ENCODE data around the gene FNDC3B.

FNDC3B gene

DNA sequence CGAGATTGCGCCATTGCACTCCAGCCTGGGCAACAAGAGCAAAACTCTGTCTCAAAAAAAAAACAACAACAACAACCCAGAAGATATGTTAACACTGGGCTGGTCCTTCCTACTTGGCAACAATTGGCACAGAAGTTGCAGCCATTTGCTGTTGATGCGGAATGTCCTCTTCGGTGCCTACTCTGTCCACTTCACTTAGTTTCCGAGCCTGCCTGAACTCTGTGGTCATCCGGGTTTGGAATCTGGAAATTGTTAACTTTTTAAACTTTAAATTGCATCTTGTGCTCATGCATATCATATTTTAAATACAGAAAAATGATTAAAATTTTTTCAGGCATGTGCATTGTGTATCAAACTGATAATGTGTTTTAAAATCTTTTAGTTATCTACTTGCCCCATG, 81.5 kb downstream of the FNDC3B start:
- DNase-seq = no peak

DNA sequence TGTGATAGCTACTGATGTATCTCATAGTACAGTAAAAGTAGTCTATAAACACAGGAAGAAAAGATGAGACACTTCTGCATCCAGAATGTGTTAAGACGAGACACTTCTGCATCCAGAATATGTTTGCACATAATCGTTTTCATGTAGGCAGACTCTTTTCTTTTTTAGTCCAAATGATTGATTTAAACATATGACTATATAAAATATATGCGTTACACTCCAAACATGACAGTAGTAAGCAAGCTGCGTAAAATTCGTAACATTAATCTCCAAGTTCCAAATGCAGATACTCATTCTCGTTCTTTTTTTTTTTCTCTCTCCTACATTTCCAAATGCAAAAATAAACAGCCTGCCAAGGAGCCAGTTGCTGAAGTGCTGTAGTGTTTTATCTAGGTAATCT, 82.6 kb downstream of the FNDC3B start:
- DNase-seq = no peak

DNA sequence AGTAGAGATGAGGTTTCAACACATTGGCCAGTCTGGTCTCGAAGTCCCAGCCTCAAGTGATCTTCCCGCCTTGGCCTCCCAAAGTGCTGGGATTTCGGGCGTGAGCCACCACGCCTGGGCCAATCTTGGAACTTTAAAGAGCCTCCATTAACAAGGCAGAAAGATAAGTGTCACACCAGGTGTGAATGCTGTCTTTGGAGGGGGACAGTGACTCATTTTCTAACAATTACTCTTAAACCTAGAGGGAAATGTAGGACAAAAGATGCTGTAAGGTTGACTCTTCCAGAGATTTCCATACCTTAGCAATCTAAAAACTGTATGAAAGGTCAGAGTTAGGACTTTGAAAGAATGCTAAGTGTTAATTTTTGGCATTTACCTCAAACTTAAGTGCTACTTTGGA, 84.9 kb downstream of the FNDC3B start:
- no peak for DNase-seq

DNA sequence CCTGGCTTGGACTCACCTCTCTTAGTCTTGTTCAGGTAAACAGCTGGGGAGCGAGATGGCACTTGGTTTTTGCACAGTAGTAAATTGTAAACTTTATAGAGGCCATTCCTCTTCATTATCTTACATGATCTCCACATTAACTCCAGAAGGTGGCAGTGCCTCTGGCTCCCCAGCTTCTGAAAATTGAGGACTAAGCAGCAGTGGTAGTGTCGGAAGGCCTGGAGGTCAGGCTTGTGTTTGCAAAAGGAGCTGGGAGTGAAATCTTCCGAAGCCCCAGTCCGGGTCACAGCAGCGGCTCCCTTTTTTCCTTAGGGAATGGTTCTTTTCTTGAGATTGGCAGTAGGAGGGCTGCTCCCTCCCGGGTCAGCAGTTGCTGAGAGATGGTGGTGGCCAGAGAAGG, 85.7 kb downstream of the FNDC3B start:
- DNase-seq = no peak

DNA sequence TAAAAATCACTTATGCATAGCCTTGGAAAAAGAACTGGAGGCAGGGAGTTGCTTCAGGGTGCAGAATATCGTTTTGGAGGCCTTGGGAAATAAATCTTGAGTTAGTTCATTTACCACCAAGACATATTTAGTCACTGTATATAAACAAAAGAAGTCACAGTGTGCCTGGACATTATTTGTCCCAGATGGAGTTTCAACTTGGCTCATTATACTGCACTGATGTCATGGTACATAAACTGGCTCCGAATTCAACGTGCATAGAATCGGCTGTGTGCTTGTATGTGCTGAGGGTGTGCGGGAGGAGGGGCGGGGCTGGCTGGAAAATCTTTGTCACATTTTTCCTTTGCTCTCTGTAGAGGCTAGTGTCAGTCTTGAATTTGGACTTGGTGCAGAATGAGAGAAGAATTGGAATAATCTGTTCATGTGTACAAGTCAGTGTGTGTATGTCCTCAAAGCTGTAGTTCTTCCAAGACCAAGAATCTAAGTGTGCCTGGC, 86.6 kb downstream of the FNDC3B start:
- peak in 1 of 2 donors; percentile 22 for DNase-seq

DNA sequence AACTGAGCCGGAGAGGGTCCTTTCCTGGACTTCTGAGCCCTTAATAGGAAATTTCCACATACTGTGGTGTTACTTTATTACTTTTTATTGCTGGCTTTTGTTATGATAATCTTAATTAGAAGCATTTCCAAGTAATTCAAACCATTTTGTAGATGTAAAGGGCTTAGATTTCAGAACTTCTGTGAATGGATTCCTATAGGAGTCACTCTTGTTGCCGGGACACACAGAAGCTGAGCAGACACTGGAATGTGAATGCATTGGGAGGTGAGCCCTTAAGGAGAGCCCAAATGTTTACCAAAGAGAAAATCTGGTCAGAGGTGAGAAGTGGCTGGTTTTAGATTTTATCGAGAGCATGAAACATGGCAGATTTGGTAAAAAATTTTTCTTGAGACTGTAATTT, 87.4 kb downstream of the FNDC3B start:
- no peak for DNase-seq

DNA sequence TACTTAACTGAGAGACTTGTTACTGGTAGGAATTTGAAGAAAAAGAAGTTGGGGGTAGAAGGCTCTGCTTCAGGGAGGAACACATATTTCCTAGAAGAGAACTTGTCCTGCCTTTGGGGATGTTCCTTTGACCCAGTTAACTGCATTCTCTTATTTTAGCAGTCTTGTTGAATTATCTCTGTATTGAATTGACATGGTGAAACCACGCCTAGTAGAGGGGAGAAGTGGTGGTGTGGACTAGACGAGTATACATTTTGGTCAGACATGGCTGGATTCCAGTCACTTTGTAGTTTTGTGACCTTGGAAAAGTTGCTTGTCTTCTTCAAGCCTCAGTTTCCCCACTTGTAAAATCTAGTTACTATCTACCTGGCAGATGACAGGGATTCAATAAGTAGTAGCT, 87.8 kb downstream of the FNDC3B start:
- no peak for DNase-seq

DNA sequence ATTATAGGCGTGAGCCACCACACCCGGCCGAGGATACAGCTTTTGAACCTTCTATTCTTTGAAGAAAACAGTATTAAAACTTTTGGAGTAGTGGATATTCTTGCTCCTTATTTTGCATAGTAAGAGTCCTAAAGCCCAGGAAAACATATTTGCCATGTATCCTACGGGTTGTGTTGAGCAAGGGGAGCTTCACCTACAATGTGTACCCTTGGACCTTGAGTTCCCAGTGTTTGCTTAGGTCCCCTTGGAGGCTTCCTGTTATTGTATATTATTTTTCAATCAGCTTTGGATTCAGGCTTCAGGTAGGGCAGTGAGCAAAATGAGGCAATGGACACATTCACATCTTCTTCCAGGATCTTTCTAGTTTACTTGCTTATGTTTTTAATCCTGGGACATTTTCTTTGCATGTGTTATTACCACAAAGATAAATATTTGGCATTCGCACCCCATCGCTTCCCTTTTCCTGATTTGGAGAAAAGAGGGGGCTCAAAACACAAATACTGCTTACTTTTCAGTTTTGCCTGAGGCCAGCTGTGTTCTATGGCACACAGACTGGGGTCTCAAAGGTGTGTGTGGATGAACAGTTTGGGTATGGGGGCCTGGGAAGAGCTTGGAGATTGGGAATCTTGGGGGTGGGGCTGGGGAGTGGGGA, 88.7 kb downstream of the FNDC3B start:
- no peak for DNase-seq

DNA sequence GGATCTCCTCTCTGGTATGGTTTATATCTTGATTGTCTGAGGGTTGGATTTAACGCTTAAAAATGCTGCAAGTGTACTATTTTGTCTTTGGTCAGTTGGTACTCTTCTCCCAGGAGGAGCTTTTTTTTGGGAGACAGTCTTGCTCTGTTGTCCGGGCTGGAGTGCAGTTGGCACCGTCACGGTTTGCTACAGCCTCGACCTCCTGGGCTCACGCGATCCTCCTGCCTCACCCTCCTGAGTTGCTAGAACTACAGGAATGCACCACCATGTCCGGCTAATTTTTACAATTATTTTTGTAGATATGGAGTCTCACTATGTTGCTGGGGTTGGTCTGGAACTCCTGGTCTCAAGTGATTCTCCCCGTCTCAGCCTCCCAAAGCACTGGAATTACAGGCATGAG, 89.5 kb downstream of the FNDC3B start:
- no peak for DNase-seq

DNA sequence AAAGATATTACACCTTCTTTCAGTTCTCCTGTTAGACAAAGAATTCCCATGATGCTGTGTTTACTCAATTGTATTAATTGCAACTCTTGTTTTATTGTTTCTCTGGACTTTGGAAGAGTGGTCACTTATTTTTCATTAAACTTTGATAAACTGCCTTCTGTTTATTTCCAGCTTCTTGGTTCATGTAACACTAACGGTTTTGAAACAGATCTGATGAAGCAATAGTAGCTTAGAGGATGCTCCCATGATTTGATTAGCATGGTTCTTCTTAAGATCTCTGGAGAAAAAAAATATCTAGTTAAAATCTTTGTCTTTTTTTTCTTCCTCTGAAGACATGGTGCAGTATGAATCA, 90.1 kb downstream of the FNDC3B start:
- DNase-seq = no peak

DNA sequence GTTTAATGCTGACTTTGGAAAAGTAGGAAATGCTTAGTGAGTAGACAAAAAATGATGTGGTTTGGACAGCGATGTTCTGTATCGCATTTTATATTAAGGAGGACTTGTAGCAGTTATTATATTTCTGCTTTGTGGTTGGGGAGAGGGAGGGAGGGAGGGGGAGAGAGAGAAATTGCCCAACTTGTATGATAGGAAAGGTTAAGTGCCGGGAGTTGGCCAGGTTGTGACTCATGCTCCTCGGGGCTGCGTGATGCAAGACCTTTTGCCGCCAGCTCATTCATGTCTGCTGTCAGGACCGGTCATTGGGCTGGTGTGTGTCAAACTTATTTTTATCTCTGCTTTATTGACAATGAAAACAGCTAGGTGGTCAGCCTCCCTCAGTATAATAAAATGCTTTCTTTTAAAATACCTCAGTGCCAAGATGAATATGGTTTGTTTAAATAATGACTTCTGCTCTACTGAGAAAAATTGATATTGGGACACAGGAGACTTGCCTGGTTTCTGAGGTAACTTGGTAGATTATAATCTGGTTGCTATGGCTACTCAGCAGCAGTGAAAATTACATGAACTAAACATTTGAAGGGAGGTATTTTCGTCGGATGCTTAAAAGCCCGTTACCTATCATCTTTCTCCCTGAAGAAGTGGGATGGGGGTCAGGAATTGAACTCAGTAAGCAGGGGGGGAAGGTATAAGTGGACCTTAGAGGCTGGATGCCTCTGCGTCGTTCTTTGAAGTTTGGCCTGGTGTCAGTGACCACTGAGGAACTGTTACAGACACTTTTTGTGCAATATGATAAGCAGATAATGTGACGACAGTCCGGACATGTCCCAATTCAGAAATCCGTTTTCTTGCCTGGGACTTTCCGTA, 90.7 kb downstream of the FNDC3B start:
- peak; percentile 66 for DNase-seq

DNA sequence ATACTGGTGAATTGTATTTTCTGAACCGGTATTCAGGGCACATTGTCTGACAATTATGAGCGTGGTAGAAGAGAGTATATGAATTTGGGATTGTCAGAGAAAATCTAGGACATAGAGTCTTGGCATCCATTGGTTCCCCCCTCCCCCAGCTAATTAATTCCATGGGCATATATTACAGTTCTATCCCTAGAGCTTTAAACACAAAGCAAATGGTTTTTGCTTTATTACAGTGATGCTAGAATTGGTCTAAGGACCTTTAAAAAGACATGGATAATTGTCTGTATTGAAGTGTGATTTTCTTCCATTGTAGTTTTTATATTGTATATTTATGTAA, 91.3 kb downstream of the FNDC3B start:
- no peak for DNase-seq

DNA sequence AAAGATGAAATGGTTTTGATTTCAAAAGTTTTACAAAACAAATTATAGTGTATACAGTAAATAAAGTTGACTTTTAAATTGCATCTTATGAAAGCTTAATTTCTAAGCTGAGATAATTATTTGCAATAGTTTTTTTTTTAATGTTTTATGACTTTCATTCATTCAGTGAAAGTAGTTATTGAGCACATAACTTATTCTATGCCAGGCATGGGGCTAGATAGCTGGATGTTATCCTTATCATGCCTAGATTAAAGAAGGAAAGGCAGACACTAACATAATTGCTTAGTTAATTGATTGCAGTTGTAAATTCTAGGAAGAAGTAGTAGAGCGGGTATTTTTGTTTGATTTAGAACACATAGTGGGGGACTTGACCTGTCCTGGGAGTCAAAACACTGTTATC, 92.4 kb downstream of the FNDC3B start:
- DNase-seq = no peak

DNA sequence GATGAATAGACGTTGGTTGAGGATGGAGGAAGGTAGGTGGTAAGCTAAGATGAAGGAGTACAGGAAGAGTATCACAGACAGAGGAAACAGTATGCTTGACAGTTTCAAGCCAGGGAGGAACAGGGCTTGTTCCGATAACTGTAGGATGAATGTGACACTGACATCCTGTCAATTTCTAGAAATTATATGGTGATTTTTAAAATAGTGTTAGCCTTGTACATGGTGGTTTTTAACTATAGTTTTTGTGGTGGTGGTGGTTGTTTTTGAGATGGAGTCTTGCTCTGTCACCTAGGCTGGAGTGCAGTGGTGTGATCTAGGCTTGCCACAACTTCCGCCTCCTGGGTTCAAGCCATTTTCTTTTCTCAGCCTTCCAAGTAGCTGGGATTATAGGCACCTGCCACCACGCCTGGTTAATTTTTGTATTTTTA, 92.8 kb downstream of the FNDC3B start:
- peak in 1 of 2 donors; percentile 19 for DNase-seq

DNA sequence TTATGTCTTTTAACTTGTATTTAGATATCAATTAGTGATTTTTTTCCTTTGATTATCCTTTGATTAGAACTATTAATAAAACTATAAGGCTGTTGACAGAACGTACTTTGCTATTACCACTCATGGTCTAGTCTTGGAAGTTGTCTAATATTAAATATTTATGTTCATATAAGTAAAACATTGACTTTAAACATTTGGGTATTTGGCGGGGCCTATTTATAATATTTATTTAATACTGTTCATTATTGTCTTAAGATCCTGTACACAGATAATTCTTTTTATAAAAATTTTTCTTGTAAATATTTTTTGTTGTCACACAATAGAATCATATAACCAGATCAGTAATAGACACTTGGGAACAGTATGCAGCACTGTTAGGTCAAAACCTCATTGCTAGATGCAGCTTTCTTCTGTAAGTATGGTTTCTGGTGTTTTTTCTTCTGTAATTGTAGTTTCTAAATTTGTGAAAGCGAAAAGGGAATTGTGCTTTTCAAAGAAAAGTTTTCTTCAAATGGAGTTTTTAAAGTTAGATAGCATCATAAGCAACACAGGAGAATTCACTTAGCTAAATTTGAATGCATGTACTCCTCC, 93.4 kb downstream of the FNDC3B start:
- no peak for DNase-seq

DNA sequence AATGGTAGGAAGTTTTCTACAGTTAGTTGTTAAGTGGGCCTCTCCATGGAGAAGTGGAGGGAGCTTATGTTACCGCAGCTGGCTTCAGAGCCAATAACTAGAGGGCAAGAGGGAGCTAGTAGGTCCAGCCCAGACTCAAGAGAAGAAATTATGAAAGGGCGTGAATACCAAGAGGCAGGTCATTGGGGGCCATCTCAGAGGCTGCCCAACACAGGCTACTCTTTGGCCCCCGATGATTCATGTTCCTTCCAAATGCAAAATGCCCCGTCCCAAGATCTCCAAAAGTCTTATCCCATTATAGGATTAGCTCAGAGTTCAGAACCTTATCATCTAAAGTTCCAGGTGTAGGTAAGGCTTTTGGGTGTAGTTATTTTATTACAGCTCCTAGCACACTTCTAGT, 94.5 kb downstream of the FNDC3B start:
- no peak for DNase-seq

DNA sequence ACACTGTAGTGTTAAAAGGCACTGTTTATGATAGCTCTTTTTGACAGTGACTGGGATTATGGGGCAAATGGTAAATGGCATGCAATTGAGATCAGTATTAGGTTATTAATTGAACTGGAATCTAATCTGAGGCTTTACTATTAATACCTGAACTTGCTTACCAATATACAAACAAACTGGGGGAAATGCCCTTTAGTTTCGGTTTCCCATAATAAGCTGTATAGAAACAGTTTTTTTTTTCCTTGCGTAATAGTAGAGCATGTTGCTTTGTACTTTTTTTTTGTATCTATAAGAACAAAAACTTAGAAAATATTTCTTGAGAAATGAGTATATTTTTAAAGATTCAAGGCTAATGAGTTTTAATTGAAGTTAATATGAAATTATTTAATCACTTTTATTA, 95.0 kb downstream of the FNDC3B start:
- no peak for DNase-seq

DNA sequence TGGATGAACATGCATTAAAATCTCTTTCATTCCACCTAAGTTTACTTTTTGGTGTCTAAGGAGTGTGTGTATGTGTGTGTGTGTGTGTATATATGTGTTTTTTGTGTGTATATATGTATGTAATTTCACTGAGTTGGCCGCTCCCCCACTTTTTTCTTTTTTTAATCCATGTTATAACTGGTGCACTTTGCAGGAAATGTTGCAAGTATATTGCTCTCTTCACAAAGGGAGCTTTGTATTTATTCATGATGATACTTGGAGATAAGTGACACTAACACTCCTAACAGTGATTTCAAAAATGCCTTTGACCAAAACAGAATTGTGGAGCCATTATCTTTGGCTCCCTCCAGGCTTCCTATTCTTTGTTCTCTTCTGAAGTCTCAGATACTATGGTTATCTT, 95.8 kb downstream of the FNDC3B start:
- DNase-seq = no peak

DNA sequence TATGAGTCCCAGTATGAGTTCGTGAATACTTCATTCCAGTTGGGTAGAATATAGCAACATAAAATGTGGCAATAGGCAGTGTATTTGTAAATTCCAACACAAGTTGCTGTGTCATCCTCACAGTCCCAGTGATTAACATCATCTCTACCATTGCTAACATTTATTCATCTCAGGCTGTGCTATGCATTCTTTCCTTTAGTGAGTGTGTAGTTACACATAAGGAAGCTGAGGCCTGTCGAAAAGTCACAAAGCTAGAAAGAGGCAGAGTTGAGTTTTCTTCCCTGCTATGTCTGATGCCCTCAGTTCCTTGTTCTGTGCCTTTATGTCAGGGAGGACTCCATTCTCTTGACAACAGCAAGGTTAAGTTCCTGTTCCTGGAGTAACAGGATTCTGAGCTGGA, 96.4 kb downstream of the FNDC3B start:
- no peak for DNase-seq

DNA sequence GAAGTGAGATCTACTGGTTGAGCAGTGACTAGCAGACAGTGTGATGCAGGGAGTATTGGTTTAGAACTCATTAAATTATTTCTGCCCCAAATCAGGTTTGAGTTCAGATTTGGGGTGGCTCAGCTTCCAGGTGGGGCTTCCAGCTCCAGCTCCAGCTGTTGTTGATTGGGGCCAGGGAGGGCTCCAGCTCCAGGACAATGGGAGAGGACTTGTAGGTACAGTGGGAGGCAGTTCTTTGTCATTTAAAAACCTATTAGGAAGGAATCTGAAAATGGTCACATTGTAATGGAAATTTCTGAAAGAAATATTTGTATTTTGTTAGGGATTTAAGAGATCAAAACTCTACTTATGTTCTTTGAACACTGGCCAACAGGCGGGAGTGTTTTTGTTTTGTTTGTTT, 97.0 kb downstream of the FNDC3B start:
- no peak for DNase-seq

DNA sequence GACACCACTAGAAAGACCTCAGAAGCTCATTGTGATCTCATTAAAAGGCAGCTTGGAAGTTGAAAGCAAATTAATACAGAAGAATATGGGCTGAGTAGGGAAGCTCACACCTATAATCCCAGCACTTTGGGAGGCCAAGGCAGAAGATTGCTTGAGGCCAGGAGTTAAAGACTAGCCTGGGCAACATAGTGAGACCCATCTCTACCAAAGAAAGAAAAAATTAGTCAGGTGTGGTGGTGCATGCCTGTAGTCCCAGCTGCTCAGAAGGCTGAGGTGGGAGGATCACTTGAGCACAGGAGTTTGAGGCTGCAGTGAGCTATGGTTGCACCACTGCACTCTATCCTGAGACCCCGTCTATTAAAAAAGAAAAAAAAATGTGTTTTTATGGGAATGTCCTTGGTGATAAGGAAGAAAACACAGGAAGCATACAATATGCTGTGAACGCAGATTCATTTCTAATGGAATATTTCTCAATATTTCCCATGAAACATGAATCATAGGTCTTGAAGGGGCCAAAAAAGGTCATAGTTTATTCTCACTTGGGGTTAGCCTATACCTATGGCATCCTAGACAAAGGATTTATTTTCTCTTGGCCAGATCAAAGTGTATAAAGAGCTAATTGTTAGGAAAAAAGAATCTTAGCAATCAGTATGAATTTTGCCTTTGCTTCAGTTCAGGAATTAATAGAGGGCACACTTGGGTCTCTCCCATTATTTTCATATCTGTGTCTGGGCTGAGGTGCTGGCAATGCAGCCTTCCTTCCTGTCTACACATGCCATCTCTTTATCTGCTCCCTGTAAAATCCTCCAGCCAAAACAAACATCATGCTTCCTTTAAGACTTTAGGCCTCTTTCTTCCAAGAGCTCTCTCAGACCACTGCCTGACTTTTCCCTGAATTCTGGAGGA, 98.2 kb downstream of the FNDC3B start:
- DNase-seq = no peak

DNA sequence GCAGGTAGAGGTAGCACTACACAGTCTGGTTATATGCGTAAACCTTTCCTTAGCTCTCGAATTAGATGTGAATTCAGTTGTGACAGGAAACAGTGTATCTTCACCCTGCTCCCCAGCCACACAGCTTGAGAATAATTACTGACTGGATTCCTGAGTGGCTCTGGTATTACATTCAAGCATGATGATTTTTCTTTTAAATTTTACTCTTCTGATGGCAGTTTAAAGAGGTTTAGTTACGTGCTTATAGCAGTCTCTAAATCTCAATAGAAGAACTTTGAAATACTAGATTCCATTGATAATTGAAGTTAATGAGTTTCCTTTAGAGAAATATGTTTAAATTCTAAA, 98.8 kb downstream of the FNDC3B start:
- DNase-seq = no peak

DNA sequence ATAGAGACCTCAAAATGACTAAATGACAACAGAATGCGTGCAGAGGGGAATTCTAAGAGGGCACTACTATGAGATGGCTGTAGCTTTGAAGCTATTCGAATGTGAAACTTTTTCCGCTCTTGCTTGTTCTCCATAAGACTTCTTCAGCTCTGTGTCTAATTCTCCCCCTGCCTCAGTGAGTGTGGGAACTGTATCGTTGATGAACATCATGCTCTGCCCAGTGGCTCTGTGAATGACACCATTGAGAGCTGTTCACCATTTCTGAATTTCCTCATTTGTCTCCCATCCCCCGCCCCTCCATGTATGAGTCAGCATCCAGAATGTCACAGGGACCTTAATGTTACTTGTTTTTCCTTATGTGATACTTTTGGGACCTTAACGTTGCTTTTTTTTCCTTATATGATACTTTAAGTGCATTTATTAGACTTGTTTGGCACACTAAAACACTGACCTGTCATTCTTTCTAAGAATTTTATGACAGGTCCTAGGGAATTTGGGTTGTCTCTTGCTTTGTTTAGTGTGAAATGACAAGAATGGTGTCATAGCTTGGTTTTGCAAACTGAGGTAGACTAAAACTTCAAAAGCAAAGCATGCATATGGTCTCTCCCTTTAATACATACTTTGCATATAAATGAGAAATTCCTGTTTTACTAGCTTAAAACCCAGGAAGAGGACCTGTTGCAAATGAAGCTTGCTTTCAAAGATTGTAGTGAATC, 99.6 kb downstream of the FNDC3B start:
- DNase-seq = peak; percentile 36 to 42
